GM21360 (cell line): ENCODE measurements around the gene ISYNA1.

Source experiments
- ATAC-seq: cut with Tn5 transposase; IDR thresholded peaks from one replicate; pipeline ENCODE4 v1.9.1; 2021; ENCODE audit warnings: mild to moderate bottlenecking, moderate library complexity; ENCODE audit not compliant: unreplicated experiment

ISYNA1 gene

DNA sequence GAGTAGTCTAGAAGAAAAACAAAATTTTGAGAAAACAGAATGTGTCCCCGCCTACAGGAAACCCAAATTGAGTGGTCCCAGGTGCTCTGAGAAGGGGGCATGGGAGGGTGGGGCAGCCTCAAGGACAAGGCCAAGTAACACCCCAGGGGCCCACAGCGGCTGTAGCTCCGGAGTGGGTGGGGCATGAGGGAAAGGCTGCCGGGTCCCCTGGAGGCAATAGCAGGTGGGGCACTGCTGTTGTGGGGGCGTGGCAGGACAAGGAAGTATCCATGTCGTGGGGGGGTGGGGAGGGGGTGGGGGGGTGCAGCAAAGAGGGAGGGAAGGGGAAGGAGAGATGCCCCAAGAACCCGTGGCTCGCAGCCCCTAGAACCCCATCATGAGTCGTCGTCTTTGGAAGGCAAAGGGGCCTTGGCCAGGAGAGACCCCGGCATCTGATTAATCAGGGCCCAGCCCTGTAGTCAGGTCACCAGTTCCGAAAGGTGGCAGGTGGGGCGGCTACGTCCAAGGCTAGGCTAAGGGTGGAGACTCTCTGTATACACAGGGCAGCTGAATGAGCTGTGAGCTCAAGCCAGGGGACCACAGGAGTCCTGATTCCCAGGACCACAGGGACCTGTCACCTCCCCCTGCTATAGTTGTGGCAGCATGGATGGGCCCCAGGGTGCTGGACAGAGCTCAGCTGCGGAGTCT lies 7.5 kb upstream of the ISYNA1 start:
- no peak for ATAC-seq

DNA sequence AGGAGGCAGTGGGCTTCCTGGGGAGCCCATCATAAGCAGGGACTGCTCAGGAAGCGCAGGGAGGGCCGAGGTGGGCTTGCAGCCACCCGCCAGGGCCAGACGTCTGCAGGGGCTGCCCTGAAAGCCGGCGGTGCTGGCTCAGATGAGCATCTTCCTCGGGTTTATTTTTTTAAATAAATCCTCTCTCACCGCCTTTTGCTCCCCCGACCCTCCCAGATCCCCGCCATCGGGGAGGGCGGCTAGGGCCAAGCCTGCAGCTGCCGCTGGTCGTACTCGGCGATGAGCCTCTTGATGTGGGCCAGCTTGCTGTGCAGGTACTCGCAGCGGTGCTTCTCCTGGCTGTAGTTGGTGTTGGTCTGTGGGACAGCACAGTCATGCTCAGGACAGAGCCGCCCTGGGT lies 6.6 kb upstream of the ISYNA1 start:
- no peak for ATAC-seq

DNA sequence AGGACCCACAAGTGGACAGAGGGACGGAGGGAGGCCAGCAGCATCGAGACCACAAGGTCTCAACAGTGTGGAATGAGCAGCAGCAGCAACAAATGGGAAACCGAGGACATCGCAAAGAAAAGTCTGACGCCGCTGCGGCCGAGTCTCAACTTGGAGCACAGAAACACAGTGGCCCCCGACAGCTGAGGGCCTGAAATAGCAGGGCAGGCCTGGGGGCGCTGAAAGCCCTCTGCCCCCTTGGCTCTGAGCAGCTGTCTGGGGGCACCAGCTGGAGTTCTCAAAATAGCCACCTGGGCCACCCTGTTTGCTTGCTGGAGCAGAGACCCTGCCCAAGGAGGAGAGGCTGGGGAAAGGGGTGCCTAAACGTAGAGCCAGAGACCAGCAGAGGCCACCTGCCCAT lies 5.9 kb upstream of the ISYNA1 start:
- ATAC-seq = no peak

DNA sequence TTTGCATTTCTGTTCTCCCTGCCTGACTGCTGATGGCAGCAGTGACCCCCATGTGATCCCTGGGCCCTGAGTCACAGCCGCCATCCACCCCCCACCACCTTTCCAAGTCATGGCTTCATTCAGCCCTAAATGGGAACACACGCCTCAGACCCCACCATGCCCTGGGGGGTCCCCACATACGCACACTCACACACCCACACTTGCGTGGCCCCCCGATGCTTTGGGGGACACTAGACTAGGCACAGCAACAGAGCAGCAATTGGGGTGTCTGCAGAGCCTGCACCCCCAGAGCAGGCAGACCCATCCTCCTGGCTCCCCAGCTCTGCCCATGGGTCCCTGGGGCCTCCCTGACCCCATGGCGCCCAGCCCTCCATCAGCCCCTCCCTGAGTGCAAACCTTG lies 5.5 kb upstream of the ISYNA1 start:
- ATAC-seq = no peak

DNA sequence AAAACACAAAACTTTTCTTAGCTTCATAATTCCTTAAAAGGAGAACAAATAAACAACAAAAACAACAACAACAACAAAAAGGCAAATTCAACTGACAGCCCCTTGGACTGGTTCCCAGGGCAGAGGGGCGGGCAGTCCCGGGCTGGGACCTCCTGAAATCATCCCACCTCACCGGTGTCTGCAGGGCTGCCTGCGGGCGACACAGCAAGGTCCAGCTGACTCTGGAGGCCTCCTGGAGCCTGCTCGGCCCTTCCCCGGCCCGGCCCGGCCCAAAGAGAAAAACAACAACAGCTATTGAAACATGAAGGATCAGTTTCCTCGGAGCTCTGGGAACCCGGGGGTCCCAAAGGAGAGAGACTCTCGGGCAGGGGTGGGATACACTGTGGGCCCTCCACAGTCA lies 5.0 kb upstream of the ISYNA1 start:
- no peak for ATAC-seq

DNA sequence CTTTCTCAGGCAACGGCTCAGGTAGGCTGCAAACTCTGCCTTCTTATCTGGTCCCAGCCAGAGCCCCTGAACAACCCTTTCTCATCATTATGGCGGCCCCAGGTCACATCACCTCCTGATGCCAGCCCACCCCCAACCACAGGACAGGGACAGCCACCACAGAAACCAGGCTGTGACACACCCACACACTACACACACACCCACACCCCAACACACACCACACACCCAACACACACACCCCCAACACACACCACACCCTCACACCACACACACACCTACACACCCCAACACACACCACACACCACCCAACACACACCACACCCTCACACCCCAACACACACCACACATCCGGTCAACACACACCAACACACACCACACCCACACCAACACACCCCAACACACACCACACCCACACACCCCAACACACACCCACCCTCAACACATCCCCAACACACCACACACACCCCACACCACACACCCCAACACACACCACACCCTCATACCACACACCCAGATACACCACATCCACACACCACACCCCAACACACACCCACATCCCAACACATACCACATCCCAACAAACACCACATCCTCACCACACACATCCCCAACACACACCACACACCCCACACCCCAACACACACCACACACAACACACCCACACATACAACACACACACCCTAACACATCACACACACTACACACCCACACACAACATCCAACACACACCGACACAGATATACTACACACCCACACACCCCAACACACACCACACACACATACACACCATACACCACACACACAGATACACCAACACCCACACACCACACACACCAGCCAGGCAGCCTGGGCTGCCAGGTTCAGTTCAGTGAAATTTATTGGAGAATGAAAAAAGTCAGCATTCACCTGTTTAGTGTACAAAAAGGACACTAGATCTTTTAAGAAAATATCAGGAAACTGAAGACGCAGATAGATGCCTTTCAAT lies 4.2 kb upstream of the ISYNA1 start:
- no peak for ATAC-seq

DNA sequence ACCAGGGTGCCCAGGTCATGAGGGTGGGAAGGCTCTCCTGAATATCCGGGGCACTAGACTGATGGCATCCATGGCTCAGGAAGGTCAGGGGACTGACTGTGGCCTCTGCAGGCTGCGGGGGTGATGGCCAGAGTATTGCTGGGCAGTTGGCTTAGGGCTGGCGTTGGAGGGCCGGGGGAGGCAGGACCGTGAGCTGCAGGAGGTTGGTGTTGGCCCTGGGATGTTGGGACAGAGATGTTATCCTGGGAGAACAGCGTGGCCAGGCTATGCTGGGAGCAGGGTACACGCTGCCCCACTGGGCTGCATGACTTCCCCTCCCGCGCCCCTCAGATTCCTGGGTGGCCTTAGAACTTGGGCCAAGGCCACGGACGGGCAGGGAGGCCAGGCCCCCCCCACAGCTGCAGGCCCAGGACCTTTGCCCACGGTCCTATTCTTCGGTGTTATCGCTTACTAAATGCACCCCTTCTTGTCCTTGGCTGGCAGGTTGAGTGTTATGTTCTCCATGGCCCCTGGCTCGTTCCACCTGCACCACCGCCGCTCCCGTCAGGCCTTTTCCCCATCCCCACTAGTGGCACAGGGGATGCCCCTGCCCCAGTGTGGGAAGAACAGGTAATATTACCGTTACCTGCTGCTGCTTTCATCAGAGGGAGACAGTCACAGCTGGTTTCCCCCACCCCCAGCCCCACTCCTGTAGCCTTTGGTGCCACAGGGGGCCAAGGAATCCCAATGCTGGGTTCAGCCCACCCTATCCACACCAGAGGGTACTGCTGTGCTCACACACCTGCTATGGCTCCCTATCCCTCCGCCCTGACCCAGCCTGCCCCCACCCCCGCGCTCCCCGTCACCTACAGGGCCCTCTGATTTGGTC lies 3.2 kb upstream of the ISYNA1 start:
- no peak for ATAC-seq

DNA sequence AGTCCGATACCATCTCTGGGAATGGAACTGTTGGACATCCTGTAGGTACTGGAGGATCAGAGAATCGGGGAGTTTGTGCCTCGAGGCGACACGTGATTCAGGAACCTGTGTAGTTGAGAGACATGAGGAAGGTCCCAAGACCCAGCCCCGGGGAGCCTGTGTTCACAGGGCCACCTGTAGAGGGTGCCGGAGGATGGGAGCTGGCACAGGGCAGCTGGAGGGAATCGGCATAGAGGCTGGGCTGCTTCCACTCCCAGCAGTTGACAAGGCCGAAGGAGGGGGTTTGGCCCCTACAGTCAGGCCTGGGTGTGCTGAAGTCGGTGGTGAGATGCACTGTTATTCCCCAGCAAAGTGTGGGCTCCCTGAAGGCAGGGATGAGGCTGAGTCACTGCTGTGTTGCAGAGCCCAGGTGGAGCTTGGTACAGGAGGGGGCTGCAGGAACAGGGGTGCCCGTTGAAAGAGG lies 2.5 kb upstream of the ISYNA1 start:
- no peak for ATAC-seq

DNA sequence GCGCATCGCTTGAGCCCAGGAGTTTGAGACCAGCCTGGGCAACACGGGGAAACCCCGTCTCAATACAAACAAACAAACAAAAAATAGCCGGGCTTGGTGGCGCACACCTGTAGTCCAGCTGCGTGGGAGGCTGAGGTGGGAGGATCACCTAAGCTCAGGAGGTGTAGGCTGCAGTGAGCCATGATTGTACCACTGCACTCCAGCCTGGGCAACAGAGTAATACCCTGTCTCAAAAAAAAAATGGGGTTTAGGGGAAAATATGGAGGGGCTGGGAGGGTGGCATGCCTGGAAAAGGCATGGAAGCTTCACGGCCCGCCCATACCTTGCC lies 1.9 kb upstream of the ISYNA1 start:
- no peak for ATAC-seq

DNA sequence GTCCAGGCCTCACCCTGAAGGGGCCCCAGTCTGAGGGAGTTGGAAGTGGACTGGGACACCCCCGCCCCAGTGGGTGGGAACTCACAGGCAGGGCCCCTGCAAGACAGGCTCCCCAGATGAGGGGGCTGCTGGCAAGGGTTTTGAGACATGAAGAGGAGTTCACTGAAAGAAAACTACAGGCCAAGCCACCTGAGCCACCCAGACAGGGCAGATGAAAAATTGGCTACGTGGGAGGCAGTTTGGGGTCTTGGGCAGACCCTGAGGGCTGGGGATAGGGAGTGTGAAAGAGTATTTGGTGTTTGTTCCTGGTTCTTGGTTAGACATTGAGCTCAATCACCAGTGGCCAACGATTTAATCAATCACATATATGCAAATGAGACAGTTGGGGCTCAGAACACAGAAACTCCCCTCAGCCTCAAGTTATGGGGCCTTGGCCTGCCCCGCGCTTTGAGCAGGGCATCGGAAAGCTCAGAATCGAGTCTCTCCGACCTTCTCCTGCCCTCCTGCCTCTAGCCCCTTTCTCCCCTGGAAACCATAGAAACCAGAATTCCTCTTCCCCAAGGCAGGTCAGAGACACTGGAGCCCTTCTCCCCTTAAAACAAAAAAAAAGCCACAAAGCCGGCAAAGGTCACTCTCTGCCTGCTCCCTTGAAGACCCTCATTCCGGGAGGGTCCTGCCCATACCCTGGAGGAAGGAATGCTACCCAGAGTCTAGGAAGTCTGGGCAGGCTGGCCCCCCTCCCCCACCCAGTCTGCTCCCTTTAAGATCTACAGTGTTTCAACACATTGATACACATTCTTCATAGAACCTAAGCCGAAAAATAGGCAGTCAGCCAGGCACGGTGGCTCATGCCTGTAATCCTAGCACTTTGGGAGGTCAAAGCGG lies 1.3 kb upstream of the ISYNA1 start:
- ATAC-seq = no peak

DNA sequence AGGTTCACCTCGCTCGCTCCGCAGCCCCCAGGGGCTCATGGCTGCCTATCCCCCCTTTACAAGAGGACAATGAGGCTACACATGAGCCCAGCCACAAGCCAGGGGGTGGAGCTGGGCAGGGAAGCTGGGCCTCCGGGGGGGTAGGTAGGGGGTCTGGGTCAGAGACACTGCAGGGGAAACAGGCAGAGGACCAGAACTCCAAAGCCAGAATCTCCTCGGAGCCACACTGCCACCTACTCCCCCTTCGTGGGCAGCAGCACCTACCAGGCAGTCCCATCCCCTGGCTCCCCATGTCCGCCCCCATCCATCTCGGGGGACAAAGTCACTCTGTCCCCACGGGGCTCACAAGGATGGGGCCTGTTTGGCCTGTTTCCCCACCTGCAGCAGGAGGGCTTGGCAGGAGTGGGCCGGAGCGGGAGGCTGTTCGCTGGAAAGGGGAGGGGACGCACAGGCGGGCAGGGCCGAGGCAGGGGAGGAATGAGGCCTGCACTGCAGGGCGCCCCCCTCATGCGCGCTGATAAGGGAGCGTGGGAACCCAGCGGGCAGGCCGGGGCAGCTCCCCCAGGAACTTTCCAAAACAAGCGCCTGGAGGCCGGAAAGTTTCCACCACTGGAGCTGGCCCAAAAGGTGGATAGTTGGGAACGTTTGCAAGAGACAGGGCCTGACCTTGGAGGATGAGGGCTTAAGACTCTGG lies 545 bp upstream of the ISYNA1 start:
- ATAC-seq = no peak

DNA sequence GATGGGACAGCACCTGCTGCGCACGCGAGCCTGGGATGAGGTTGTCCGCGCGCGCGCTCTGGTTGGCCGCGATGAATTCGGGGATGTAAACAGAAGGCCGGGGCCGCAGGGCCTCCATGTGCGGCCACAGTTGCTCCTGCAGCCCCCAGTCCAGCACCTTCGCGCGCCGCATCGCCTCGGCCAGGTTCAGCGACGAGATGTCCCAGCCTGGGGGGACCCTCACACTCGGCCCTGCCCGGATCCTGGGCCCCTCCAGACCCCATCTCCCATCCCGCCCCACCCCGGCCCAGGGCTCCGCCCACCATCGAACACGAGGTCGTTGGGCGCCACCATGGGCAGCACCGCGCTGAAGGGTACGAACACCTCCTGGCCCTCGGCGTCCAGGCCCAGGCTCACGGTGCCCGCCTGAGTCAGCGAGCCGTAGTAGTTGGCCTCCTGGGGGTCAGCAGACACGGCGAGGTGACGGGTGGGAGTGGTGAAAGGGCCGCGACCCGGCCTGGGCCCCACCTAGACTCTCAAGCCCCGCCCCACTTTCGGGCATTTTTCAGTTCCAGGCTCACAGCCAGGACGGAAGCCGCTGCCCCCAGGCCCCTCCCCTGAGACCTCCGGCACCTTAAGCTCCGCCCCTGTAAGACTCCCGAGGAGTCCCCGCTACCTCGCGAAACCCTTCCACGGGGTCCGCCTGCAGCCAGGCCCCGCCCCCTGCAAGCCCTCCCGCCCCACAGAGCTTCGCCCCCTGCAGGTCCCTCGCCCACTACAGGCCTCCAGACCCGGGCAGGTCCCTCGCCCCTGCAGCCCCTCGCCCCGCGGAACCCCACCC lies 1.1 kb downstream of the ISYNA1 start:
- ATAC-seq = no peak

DNA sequence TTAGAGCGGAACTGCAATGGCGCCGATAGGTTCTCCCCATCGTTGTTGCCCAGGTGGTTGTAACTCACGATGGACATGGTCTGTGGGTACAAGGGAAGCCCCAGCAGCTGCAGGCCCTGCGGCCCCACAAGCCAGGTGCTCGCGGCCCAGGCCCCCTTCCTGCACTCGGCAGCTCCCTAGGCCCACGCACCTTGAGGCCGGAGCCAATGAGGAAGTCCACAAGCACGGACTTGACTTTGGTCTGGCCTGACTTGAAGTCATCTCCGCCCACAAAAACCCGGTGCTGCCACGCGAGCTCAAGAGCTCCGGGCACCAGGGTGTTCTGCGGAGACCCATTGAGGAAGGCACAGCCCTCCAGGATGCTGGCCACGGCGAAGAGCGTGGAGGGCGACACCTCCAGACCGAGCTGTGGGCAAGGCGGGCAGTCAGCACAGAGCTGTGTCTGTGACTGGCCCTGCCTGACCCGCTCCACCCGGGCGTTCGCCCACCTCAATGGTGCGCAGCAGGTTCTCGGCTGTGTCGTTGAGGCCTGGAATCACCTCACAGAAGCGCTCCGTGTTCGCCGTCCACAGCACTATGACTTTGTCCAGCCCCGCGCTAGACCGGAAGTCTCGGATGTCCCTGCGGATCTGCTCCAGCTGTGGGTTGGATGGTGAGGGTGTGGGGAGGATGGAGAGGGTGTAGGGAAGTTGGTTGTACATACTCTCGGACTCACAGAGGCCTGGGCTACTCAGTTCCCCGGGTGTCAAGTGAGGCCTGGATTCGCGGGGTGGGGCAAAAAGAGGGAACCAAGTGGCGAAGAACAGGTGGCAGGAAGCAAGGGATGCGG lies 1.9 kb downstream of the ISYNA1 start:
- ATAC-seq = no peak

DNA sequence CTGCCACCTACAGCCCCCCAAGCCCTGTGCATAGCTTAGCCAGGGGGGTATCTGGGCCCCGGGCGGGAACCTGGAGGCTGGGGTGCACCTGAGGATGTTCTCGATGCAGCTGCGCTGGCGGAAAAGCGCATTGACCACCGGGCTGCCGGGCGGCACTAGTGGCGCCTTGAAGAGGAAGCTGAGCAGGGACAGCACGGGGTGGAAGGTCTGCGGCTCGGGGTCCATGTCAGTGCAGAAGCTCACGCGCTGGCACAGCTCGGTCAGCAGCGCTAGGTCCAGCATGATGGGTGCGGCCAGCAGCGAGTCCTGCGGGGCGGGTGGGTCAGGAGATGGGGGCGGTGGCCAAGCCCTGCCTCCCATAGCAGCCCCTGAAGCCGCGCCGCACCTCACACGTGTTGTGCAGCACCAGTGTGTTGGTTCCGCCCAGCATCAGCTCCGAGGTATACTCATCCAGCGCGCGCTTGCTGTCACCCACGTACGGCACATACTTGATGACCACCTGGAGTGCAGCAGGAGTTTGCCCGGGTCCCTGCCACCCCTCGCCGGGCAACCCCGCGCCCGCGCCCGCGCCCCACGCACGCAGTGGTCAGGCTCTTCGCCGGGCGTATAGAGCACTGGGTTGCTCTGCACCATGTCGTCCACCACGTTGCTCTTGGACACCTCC lies 2.6 kb downstream of the ISYNA1 start:
- ATAC-seq = no peak

DNA sequence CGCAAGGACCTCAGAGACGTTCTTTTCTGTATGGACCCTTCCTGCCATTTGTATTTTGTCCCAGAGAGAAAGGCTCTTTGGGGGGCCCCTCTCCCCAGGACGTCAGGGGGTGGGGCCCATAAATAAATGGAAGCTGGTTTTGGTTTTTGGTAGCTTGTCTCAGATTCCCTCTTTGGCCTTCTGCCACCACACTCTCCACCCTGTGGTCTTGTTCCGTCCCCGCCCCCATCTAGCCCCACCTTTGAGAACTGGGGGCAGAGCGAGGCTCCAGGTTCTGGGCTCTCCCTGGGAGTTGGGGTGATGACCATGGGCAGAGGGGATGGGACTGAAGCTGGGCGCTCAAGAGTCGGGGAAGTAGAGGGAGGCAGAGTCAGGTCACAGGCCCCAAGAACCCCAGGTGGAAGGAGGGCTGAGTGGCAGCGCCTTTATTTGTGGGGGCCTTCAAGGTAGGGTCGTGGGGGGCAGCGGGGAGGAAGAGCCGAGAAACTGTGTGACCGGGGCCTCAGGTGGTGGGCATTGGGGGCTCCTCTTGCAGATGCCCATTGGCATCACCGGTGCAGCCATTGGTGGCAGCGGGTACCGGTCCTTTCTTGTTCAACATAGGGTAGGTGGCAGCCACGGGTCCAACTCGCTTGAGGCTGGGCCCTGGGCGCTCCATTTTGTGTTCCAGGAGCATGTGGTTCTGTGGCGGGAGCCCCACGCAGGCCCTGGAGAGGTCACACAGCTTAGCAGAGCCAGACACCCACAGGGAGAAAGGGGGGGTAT lies 3.3 kb downstream of the ISYNA1 start:
- ATAC-seq = no peak

DNA sequence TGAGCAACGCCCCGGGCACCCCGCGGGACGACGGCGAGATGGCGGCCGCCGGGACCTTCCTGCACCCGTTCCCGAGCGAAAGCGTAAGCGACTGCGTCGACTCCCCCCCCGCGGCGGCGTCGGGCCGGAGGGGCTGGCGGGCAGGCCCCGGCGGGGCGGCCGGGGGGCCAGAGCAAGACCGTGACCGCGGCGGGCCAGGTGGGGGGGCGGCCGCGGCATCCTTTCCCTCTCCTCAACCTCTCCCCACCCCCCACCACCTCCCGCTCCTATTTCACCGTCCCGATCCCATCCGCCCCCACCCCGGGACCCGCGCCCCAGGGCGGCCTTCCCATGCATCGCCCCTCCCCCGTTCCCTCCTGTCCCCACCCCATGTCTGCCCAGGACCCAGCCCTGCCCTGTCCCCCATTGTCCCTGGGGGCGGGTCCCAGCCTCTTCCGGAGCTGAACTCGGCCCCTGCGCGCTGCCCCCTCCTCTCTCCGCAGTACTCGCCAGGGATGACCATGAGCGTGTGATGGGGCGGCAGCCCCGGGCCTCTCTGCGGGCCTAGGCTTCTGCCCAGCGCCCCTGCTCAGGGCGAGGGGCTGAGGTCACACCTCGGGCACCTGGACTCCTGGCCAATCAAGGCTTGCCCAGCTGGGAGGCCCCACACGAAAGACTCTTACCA lies 4.1 kb downstream of the ISYNA1 start:
- ATAC-seq = no peak
